Neural cell (in vitro differentiated cells): ENCODE results near the gene PDE1C. TPM values are rescaled to one million over a fixed set of nuclear protein-coding genes. Genes with fewer than 3 reads are reported as not detected.

ENCODE experiments used
- H2AFZ ChIP-seq: fragments of 200-600, 300-800 bp; sonication (generic), shearing (Covaris generic); 2 replicates; pipeline ENCODE4 v1.6.0; 2014; ENCODE audit warnings: low read depth, mild to moderate bottlenecking, antibody characterized with exemption, low read length, moderate library complexity
- H3F3A ChIP-seq: fragments of 200-600 bp; shearing (Covaris generic); 2 replicates; pipeline ENCODE4 v1.6.1; 2016; ENCODE audit warnings: mild to moderate bottlenecking, moderate library complexity, mixed read lengths, antibody characterized with exemption, low read length; ENCODE audit not compliant: insufficient read depth, poor library complexity, severe bottlenecking
- H3K27ac ChIP-seq: fragments of 200-600, 300-800 bp; sonication (generic), shearing (Covaris generic); 2 replicates; pipeline ENCODE4 v1.5.1; 2014; ENCODE audit warnings: mild to moderate bottlenecking, low read length, moderate library complexity
- H3K27me3 ChIP-seq: fragments of 300-800, 200-600 bp; sonication (generic), shearing (Covaris generic); 2 replicates; pipeline ENCODE4 v1.6.0; 2014; ENCODE audit warnings: mild to moderate bottlenecking, low read depth, low read length, moderate library complexity; ENCODE audit not compliant: insufficient read depth
- H3K36me3 ChIP-seq: fragments of 300-800, 200-600 bp; sonication (generic), shearing (Covaris generic); 2 replicates; pipeline ENCODE4 v1.5.1; 2014; ENCODE audit warnings: mild to moderate bottlenecking, antibody characterized with exemption, low read length, moderate library complexity; ENCODE audit not compliant: insufficient read depth
- H3K4me2 ChIP-seq: fragments of 300-800, 200-600 bp; sonication (generic), shearing (Covaris generic); 2 replicates; pipeline ENCODE4 v1.6.0; 2014; ENCODE audit warnings: mild to moderate bottlenecking, low read length
- H3K4me3 ChIP-seq: fragments of 300-800, 200-600 bp; sonication (generic), shearing (Covaris generic); 2 replicates; pipeline ENCODE4 v1.5.1; 2014; ENCODE audit warnings: mild to moderate bottlenecking, low read length, moderate library complexity
- H3K79me2 ChIP-seq: fragments of 200-600 bp; shearing (Covaris generic); replicated peaks from 2 replicates; pipeline ENCODE4 v1.6.0; 2014; ENCODE audit warnings: mild to moderate bottlenecking, low read length, moderate library complexity; ENCODE audit not compliant: insufficient read depth
- H3K9ac ChIP-seq: fragments of 300-800, 200-600 bp; sonication (generic), shearing (Covaris generic); 2 replicates; pipeline ENCODE4 v1.6.1; 2016; ENCODE audit warnings: mild to moderate bottlenecking, low read length, mixed read lengths
- H3K9me2 ChIP-seq: fragments of 200-600 bp; shearing (Covaris generic); 2 replicates; pipeline ENCODE4 v1.6.1; 2016; ENCODE audit warnings: mild to moderate bottlenecking, low read length, mixed read lengths; ENCODE audit not compliant: insufficient read depth
- H3K9me3 ChIP-seq: fragments of 200-600, 300-800 bp; sonication (generic), shearing (Covaris generic); 2 replicates; pipeline ENCODE4 v1.6.1; 2016; ENCODE audit warnings: mild to moderate bottlenecking, mixed run types, low read length, moderate library complexity, mixed read lengths
- H4K20me1 ChIP-seq: fragments of 200-600 bp; shearing (Covaris generic); 2 replicates; pipeline ENCODE4 v1.6.1; 2016; ENCODE audit warnings: mild to moderate bottlenecking, mixed run types; ENCODE audit not compliant: insufficient read depth
- CTCF ChIP-seq: fragments of 450-650 bp; IDR thresholded peaks from 2 replicates; pipeline ENCODE4 v1.5.1; 2014; ENCODE audit warnings: antibody characterized with exemption, mild to moderate bottlenecking, moderate library complexity; ENCODE audit not compliant: poor library complexity, severe bottlenecking
- EP300 ChIP-seq: fragments of 450-650 bp; conservative IDR thresholded peaks from 2 replicates; pipeline ENCODE4 v1.6.1; 2014; ENCODE audit warnings: antibody characterized with exemption, mild to moderate bottlenecking, moderate library complexity; ENCODE audit not compliant: poor library complexity, severe bottlenecking
- EZH2 ChIP-seq: fragments of 200-600, 300-800 bp; shearing (Covaris generic), sonication (generic); IDR thresholded peaks from 2 replicates; pipeline ENCODE4 v1.6.1; 2014; ENCODE audit warnings: antibody characterized with exemption, low read length, borderline replicate concordance, mild to moderate bottlenecking; ENCODE audit not compliant: insufficient read depth, poor library complexity, severe bottlenecking
- MXI1 ChIP-seq: fragments of 450-650 bp; conservative IDR thresholded peaks from 2 replicates; pipeline ENCODE4 v1.6.1; 2014; ENCODE audit warnings: antibody characterized with exemption, mild to moderate bottlenecking; ENCODE audit not compliant: poor library complexity, severe bottlenecking
- POLR2AphosphoS5 ChIP-seq: IDR thresholded peaks from 2 replicates; pipeline ENCODE4 v1.6.1; 2012
- RAD21 ChIP-seq: fragments of 450-650 bp; conservative IDR thresholded peaks from 2 replicates; pipeline ENCODE4 v1.6.1; 2014; ENCODE audit warnings: antibody characterized with exemption, mild to moderate bottlenecking, moderate library complexity
- REST ChIP-seq: IDR thresholded peaks from 2 replicates; pipeline ENCODE4 v1.6.1; 2012; ENCODE audit warnings: borderline replicate concordance
- SMC3 ChIP-seq: fragments of 450-650 bp; conservative IDR thresholded peaks from 2 replicates; pipeline ENCODE4 v1.6.1; 2014; ENCODE audit warnings: antibody characterized with exemption, mild to moderate bottlenecking, moderate library complexity; ENCODE audit not compliant: poor library complexity
- TAF1 ChIP-seq: IDR thresholded peaks from 2 replicates; pipeline ENCODE4 v1.6.1; 2012; ENCODE audit warnings: low read depth
- polyA plus RNA-seq: library from polyadenylated mRNA; depleted of rRNA; stranded (reverse); fragments of >200 nt; gene quantifications from 2 replicates; pipeline ENCODE4 v1.2.3, GENCODE V29; 2014

Gene PDE1C
- polyA plus RNA-seq, 1 donor from 2014 or later: 6.6 TPM

GRCh38 chr7:32051128-32051527, 19.1 kb downstream of the PDE1C start:
- H2AFZ ChIP-seq: no peak overlapping the region
- TF ChIP-seq POLR2AphosphoS5 (no peak), RAD21 (no peak), REST (no peak), MXI1 (no peak), TAF1 (no peak), EZH2 (no peak), EP300 (no peak), CTCF (no peak), SMC3 (no peak)
- no peak overlapping the region for H3K9ac ChIP-seq
- H3K4me2 ChIP-seq: no peak overlapping the region
- no peaks in the 10 kb centered on the region for H3K9me2 ChIP-seq
- H3K9me3 ChIP-seq: no peaks in the 10 kb centered on the region
- H3K27ac ChIP-seq: no peak overlapping the region
- H3K4me3 ChIP-seq: no peak overlapping the region
- no peaks in the 10 kb centered on the region for H3K27me3 ChIP-seq
- no peaks in the 10 kb centered on the region for H3K36me3 ChIP-seq
- H4K20me1 ChIP-seq: no peaks in the 10 kb centered on the region
- no peaks in the 10 kb centered on the region for H3F3A ChIP-seq
- no peaks in the 10 kb centered on the region for H3K79me2 ChIP-seq

GRCh38 chr7:32049599-32049998, 20.6 kb downstream of the PDE1C start:
- Histone ChIP-seq H3K9me2 (no peaks in the 10 kb centered on the region), H3K27me3 (no peaks in the 10 kb centered on the region), H4K20me1 (no peaks in the 10 kb centered on the region), H3K4me2 (no peak overlapping the region), H3K36me3 (no peaks in the 10 kb centered on the region), H3K4me3 (no peak overlapping the region), H2AFZ (no peak overlapping the region), H3K27ac (no peak overlapping the region), H3F3A (no peaks in the 10 kb centered on the region), H3K9me3 (no peaks in the 10 kb centered on the region), H3K79me2 (no peaks in the 10 kb centered on the region), H3K9ac (no peak overlapping the region)
- TF ChIP-seq REST (no peak), SMC3 (no peak), POLR2AphosphoS5 (no peak), TAF1 (no peak), EZH2 (no peak), EP300 (no peak), CTCF (no peak), RAD21 (no peak), MXI1 (no peak)
